SU-DHL-6 (cell line): ENCODE data around the gene DSG3.

Experiments used
- CTCF ChIP-seq: fragments of 200-600 bp; sonication (generic); IDR thresholded peaks from one replicate; pipeline ENCODE4 v1.5.1; 2017; ENCODE audit warnings: antibody characterized with exemption, mild to moderate bottlenecking, low read length, moderate library complexity; ENCODE audit not compliant: insufficient read depth, poor library complexity, severe bottlenecking
- EZH2phosphoT487 ChIP-seq: fragments of 200-600 bp; sonication (generic), shearing (Covaris generic); conservative IDR thresholded peaks from 2 replicates; pipeline ENCODE4 v1.6.1; 2018; ENCODE audit warnings: mild to moderate bottlenecking, antibody characterized with exemption, low read length, moderate library complexity, mixed read lengths

DNA sequence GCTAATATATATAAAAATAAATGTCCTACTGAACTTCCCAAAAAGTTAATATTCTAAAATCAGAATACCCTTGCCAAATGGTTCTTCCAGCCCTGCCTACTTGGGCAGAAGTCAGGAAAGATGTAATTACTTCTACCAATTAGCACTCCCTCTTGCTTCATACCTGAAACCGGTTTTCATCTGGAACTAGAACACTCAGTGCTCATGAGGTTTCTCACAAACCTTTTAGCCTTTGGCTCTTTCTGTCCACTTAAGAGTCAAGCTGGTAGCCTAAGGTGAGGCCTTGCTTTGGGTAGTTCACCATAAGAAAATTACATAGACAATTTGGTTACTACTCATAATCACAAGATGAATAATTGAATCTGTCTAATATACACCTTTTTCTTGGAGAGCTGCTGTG lies 4.1 kb downstream of the DSG3 start:
- no peak for TF ChIP-seq CTCF
- TF ChIP-seq EZH2phosphoT487: no peak
